ENCODE measurements around the gene DCUN1D3.
"Not testable (repeated sequence)": the region's sequence is repeated elsewhere in the genome, so short reads cannot be mapped to it uniquely, and the experiment has no call there.

DCUN1D3 gene

GRCh38 chr16:20900299-20901067 lies at the start of gene DCUN1D3, which contains the start of gene LYRM1:
Gene DCUN1D3, minus strand, starts transcription at chr16:20900358. Its CDS starts 37,820 bp downstream, at chr16:20862538.
Gene LYRM1, plus strand, starts transcription at chr16:20900771. Its CDS starts 14,785 bp downstream, at chr16:20915556.
- DNase-seq (ENCODE audit: low read depth in 2 of 2): peak; percentile 89 to 91

- DNase-seq (ENCODE audit: low read depth in 2 of 2): no peak
Observed at GRCh38 chr16:20949660-20950059, 49.5 kb upstream of the DCUN1D3 start.

GRCh38 chr16:20948444-20948843 lies 48.3 kb upstream of the DCUN1D3 start:
- no peak for DNase-seq (ENCODE audit: low read depth in 2 of 2)

GRCh38 chr16:20946015-20946629 lies 46.0 kb upstream of the DCUN1D3 start:
- DNase-seq (ENCODE audit: low read depth in 2 of 2): no peak

GRCh38 chr16:20945575-20945875 lies 45.4 kb upstream of the DCUN1D3 start:
- DNase-seq (ENCODE audit: low read depth in 2 of 2): not testable (repeated sequence)

- DNase-seq (ENCODE audit: low read depth in 2 of 2): peak; percentile 14 to 43
Observed at GRCh38 chr16:20944861-20945574, 44.9 kb upstream of the DCUN1D3 start.

- DNase-seq (ENCODE audit: low read depth in 2 of 2): no peak
Observed at GRCh38 chr16:20942256-20942655, 42.1 kb upstream of the DCUN1D3 start.

- DNase-seq (ENCODE audit: low read depth in 2 of 2): no peak
Observed at GRCh38 chr16:20941636-20941926, 41.4 kb upstream of the DCUN1D3 start.

- DNase-seq (ENCODE audit: low read depth in 2 of 2): peak in 1 of 2 donors; percentile 17
Observed at GRCh38 chr16:20940871-20941635, 40.9 kb upstream of the DCUN1D3 start.

GRCh38 chr16:20939611-20940010 lies 39.5 kb upstream of the DCUN1D3 start:
- no peak for DNase-seq (ENCODE audit: low read depth in 2 of 2)

GRCh38 chr16:20938426-20938825 lies 38.3 kb upstream of the DCUN1D3 start:
- no peak for DNase-seq (ENCODE audit: low read depth in 2 of 2)

- DNase-seq (ENCODE audit: low read depth in 2 of 2): no peak
Observed at GRCh38 chr16:20937736-20938135, 37.6 kb upstream of the DCUN1D3 start.

GRCh38 chr16:20933589-20933988 lies 33.4 kb upstream of the DCUN1D3 start:
- no peak for DNase-seq (ENCODE audit: low read depth in 2 of 2)

- no peak for DNase-seq (ENCODE audit: low read depth in 2 of 2)
Observed at GRCh38 chr16:20931066-20931600, 31.0 kb upstream of the DCUN1D3 start.

GRCh38 chr16:20930365-20930690 lies 30.2 kb upstream of the DCUN1D3 start:
- no peak for DNase-seq (ENCODE audit: low read depth in 2 of 2)

GRCh38 chr16:20929676-20930364 lies 29.7 kb upstream of the DCUN1D3 start:
- not testable (repeated sequence) for DNase-seq (ENCODE audit: low read depth in 2 of 2)

GRCh38 chr16:20928774-20929411 lies 28.7 kb upstream of the DCUN1D3 start:
- DNase-seq (ENCODE audit: low read depth in 2 of 2): no peak

GRCh38 chr16:20925751-20926150 lies 25.6 kb upstream of the DCUN1D3 start:
- no peak for DNase-seq (ENCODE audit: low read depth in 2 of 2)

- no peak for DNase-seq (ENCODE audit: low read depth in 2 of 2)
Observed at GRCh38 chr16:20923876-20924275, 23.7 kb upstream of the DCUN1D3 start.

GRCh38 chr16:20920799-20921198 lies 20.6 kb upstream of the DCUN1D3 start:
- DNase-seq (ENCODE audit: low read depth in 2 of 2): no peak

- DNase-seq (ENCODE audit: low read depth in 2 of 2): no peak
Observed at GRCh38 chr16:20920091-20920490, 19.9 kb upstream of the DCUN1D3 start.

All from stimulated activated CD8-positive, alpha-beta memory T cell treated with anti-CD3 and anti-CD28 coated beads, Interleukin-2, amount 100 ng/mL, for 48 hours (primary cell).